Measurements from ENCODE around the gene PCP4L1. TPM values are rescaled to one million over a fixed set of nuclear protein-coding genes. Genes with fewer than 3 reads are reported as not detected.

The PCP4L1 gene
- total RNA-seq, 4 donors from 2014 or later: 6.9 to 52.7 (median 9.6) TPM

DNA sequence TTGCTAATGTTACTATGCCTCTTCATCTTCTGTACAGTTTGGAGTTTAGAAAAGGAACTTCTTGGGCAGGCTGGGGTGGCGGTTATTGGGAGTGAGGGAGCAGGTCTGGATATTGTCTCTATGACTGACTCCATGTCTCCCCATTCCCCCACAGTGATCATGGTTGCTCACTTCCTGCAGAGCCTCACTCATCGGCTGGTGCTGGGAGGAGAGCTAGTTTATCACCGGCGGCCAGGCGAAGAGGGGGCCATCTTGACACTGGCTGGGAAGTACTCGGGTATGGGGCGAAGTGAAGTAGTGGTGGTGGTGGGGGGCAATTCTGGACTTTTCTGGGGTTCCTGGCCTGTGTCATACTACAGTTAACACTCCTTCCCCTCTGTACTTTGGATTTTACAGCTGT is 30.5 kb upstream of the PCP4L1 start:
- TF ChIP-seq, protein P1, sequence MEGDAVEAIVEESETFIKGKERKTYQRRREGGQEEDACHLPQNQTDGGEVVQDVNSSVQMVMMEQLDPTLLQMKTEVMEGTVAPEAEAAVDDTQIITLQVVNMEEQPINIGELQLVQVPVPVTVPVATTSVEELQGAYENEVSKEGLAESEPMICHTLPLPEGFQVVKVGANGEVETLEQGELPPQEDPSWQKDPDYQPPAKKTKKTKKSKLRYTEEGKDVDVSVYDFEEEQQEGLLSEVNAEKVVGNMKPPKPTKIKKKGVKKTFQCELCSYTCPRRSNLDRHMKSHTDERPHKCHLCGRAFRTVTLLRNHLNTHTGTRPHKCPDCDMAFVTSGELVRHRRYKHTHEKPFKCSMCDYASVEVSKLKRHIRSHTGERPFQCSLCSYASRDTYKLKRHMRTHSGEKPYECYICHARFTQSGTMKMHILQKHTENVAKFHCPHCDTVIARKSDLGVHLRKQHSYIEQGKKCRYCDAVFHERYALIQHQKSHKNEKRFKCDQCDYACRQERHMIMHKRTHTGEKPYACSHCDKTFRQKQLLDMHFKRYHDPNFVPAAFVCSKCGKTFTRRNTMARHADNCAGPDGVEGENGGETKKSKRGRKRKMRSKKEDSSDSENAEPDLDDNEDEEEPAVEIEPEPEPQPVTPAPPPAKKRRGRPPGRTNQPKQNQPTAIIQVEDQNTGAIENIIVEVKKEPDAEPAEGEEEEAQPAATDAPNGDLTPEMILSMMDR (IDR thresholded peaks at IDR 0.05): no peak
- TF ChIP-seq POLR2A (IDR thresholded peaks at IDR 0.05): no peak

DNA sequence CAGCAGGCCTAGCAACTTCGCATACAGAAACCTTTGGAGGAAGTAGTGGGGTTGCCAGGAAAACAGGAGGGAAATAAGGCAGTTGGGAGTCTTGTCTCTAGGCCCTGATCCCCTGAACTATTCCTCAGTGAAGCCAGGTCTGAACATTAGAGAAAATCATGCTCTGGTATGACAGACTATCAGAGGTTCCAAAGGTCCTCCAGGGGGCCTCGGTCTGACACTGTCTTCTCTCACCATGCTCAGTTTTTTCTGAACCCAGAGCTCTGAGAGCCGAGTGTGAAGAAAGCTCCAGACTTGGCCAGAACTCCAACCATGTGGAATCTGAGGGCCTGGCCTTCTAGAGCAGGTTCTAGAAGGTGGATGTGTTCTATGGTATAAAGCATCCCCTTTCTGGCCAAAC is 28.6 kb upstream of the PCP4L1 start:
- intact Hi-C loops (cut with DNase I): loop anchor here (5.0 to 10.0 kb wide), 2 partner anchors 62 to 145 kb away; no protein-coding TSS in a partner anchor
- no peaks in the 10 kb centered on the region for H3K27me3 ChIP-seq
- TF ChIP-seq POLR2A (IDR thresholded peaks at IDR 0.05): no peak
- TF ChIP-seq, protein P1 (IDR thresholded peaks at IDR 0.05): no peak
- 49 to 60% methylated on average over 3 of the region's 3 CpGs for WGBS, 2 donors
- H3K27ac ChIP-seq: no peak overlapping the region
- H3K36me3 ChIP-seq: peaks cover 12 to 31% (median 19%) of the 10 kb centered on the region in 3 donors
- H3K9me3 ChIP-seq: no peaks in the 10 kb centered on the region
- DNase-seq: no peak
- no peak overlapping the region for H3K4me3 ChIP-seq
- peaks cover 21 to 29% (median 24%) of the 10 kb centered on the region in 3 donors for H3K4me1 ChIP-seq

More for the DNA sequence above, 30.5 kb upstream of the PCP4L1 start:
- Histone ChIP-seq H3K36me3 (peaks cover 12 to 31% (median 19%) of the 10 kb centered on the region in 3 donors), H3K27me3 (no peaks in the 10 kb centered on the region), H3K9me3 (no peaks in the 10 kb centered on the region), H3K27ac (peak overlapping the region in 3 of 4 donors; percentile 76 to 86 (median 81)), H3K4me3 (no peak overlapping the region), H3K4me1 (peaks cover 21 to 33% (median 25%) of the 10 kb centered on the region in 3 donors)
- intact Hi-C loops (cut with DNase I): loop anchor here (5.0 to 10.0 kb wide), 2 partner anchors 64 to 147 kb away; no protein-coding TSS in a partner anchor
- 73 to 96% methylated on average over 3 to 6 of the region's 7 CpGs for WGBS, 2 donors
- no peak for DNase-seq

DNA sequence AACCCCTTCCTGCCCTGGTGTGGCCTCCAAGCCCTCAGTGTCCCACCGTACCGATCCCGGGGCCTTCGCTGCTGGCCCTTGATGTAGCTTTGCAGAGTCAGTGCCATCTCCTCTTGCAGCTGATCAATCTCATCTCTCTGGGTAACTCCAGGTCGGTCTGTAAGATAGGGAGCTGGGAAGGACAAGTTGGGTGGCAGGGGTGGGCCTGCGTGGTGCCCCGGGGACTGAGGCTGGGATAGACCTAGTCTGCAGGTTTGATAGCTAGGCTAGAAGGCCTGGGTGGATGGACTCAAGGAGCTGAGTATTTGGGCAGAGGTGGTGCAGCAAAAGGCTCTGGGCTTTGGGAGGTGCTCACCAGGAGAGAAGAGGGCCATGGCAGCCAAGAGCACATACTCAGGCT is 27.8 kb upstream of the PCP4L1 start:
- DNase-seq: no peak
- intact Hi-C loops (cut with DNase I): no loop called here
- no peaks in the 10 kb centered on the region for H3K27me3 ChIP-seq
- H3K36me3 ChIP-seq: peaks cover 12 to 31% (median 19%) of the 10 kb centered on the region in 3 donors
- no peak overlapping the region for H3K4me3 ChIP-seq
- TF ChIP-seq POLR2A (IDR thresholded peaks at IDR 0.05): no peak
- TF ChIP-seq, protein P1 (IDR thresholded peaks at IDR 0.05): no peak
- 95 to 100% methylated on average over 4 to 5 of the region's 7 CpGs for WGBS, 2 donors
- H3K4me1 ChIP-seq: peaks cover 16 to 22% (median 19%) of the 10 kb centered on the region in 3 donors
- H3K27ac ChIP-seq: no peak overlapping the region
- no peaks in the 10 kb centered on the region for H3K9me3 ChIP-seq

DNA sequence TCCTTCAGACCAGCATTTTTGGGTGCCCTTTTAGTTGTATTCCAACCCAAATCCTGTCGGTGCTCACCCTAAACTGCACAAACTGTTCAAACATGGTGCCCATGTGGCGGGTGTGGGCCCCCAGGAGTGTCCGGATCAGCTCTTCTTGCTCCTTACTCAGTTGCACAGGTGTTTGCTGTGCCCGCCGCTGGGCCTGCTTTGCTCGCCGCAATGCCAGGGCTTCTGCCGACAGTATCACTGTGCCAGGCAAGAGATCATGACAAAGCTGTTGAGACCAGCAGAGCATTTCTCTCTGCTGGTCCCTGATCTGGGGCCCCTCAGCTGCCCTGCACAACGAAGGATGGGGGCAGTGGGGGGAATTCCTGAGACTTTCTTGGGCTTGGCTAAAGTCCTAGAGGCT is 25.4 kb upstream of the PCP4L1 start:
- H3K4me3 ChIP-seq: no peak overlapping the region
- H3K9me3 ChIP-seq: no peaks in the 10 kb centered on the region
- 85 to 86% methylated on average over 7 to 9 of the region's 9 CpGs for WGBS, 2 donors
- peaks cover 12 to 30% (median 19%) of the 10 kb centered on the region in 3 donors for H3K36me3 ChIP-seq
- TF ChIP-seq POLR2A (IDR thresholded peaks at IDR 0.05): no peak
- TF ChIP-seq, protein P1 (IDR thresholded peaks at IDR 0.05): no peak
- H3K27ac ChIP-seq: no peak overlapping the region
- no peaks in the 10 kb centered on the region for H3K27me3 ChIP-seq
- peaks cover 0 to under 1% (median under 1%) of the 10 kb centered on the region in 3 donors for H3K4me1 ChIP-seq
- DNase-seq: no peak
- intact Hi-C loops (cut with DNase I): no loop called here

DNA sequence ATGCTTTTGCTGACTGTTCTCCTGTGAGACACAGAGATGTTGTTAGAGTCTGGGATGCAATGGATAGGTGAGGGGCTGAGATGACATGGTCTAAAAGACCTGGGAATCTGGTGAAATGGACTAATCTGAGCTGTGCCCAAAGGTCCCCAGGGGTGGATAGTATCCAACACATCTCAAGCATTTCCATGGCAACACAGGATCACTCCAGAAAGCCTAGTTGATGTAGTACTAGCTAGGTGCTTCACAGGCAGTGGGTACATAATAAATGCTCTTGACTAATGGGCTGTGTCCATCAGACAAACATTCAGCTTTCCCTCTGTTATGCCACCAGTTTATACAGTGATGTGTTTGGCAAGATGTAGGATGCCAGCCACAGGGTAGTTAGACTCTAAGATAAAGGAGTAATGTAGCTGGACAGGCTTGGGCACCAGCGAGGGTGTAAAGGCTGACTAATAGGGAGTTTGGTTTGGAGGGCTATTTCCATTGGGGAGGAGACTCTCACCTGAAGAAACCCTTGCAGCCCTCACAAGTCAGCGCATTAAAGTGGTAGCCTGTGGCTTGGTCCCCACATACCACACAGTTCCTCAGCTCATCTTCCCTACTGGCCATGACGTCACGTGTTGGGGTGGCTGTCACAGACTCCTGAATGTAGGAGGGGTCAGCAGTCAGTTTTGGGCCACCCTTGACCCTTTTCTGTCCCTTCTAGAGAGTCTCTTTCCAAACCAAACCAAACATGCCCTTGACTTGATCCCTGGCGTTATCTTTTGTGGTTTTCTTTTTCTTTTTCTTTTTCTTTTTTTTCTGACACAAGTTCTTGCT is 22.4 kb upstream of the PCP4L1 start:
- H3K36me3 ChIP-seq: no peaks in the 10 kb centered on the region
- WGBS, 2 donors: 72 to 74% methylated on average over 5 of the region's 5 CpGs
- H3K4me3 ChIP-seq: no peak overlapping the region
- no peak for DNase-seq
- H3K27me3 ChIP-seq: no peaks in the 10 kb centered on the region
- TF ChIP-seq, protein P1 (IDR thresholded peaks at IDR 0.05): no peak
- TF ChIP-seq POLR2A (IDR thresholded peaks at IDR 0.05): no peak
- H3K9me3 ChIP-seq: no peaks in the 10 kb centered on the region
- H3K4me1 ChIP-seq: no peaks in the 10 kb centered on the region
- no peak overlapping the region for H3K27ac ChIP-seq
- intact Hi-C loops (cut with DNase I): no loop called here
